Thyroid gland (tissue), 4 donors: ENCODE results near the gene NQO2. TPM values are rescaled to one million over a fixed set of nuclear protein-coding genes. Genes with fewer than 3 reads are reported as not detected.

ENCODE experiments used
- DNase-seq, 2 donors: peaks; one replicate each; pipeline ENCODE4 v3.0.0-alpha.2; 2019
- H3K27ac ChIP-seq, 3 donors: fragments of 200-600 bp; sonication (generic); 1 replicate in 2 of 3; 2 replicates in 1 of 3; pipeline ENCODE4 v1.5.1; 2016 to 2019; ENCODE audit warnings: mild to moderate bottlenecking in 1 of 3, moderate library complexity in 1 of 3
- H3K27me3 ChIP-seq: fragments of 200-600 bp; sonication (generic); one replicate; pipeline ENCODE4 v1.5.1; 2019
- H3K36me3 ChIP-seq, 2 donors: fragments of 200-600 bp; sonication (generic); one replicate each; pipeline ENCODE4 v1.5.1; 2016 to 2019
- H3K4me1 ChIP-seq, 2 donors: fragments of 200-600 bp; sonication (generic); one replicate each; pipeline ENCODE4 v1.5.1; 2017 to 2019
- H3K4me3 ChIP-seq, 3 donors: fragments of 200-600 bp; sonication (generic); replicated peaks in 1 of 3; 1 replicate in 2 of 3; 2 replicates in 1 of 3; pipeline ENCODE4 v1.5.1; 2016; ENCODE audit warnings: mild to moderate bottlenecking in 1 of 3
- H3K9me3 ChIP-seq: fragments of 200-600 bp; sonication (generic); one replicate; pipeline ENCODE4 v1.5.1; 2017
- POLR2A ChIP-seq, 2 donors: fragments of 450-650 bp; IDR thresholded peaks; one replicate each; pipeline ENCODE4 v1.6.1; 2017; ENCODE audit warnings: antibody characterized with exemption in 2 of 2, mild to moderate bottlenecking in 2 of 2, moderate library complexity in 1 of 2
- WGBS, 2 donors: methylation state at CpG; one replicate each; pipeline ENCODE4 v1.1.5; 2017; 5-methylcytosine and 5-hydroxymethylcytosine counted together
- intact Hi-C: fragments of 100-400 bp; cut with DNase I; formaldehyde crosslinking; loops from one replicate; pipeline ENCODE4 v1.15.1; 2023
- total RNA-seq, 4 donors: library from RNA; depleted of rRNA; stranded (reverse); fragments of >200 nt; gene quantifications; one replicate each; pipeline ENCODE4 v1.2.3, GENCODE V29; 2016
- TF ChIP-seq, protein P1 (sequence below), 6 experiments: fragments of 200-600 bp in 3 of 6; fragments of 450-650 bp in 3 of 6; sonication (generic) in 3 of 6; IDR thresholded peaks; one replicate each; pipeline ENCODE4 v1.5.1; 2016 to 2019; ENCODE audit warnings: antibody characterized with exemption in 6 of 6, mild to moderate bottlenecking in 2 of 6, inconsistent platforms in 1 of 6, moderate library complexity in 1 of 6

NQO2 gene
- total RNA-seq, 4 donors from 2014 or later = 20.7 to 43.0 (median 36.3) TPM

DNA sequence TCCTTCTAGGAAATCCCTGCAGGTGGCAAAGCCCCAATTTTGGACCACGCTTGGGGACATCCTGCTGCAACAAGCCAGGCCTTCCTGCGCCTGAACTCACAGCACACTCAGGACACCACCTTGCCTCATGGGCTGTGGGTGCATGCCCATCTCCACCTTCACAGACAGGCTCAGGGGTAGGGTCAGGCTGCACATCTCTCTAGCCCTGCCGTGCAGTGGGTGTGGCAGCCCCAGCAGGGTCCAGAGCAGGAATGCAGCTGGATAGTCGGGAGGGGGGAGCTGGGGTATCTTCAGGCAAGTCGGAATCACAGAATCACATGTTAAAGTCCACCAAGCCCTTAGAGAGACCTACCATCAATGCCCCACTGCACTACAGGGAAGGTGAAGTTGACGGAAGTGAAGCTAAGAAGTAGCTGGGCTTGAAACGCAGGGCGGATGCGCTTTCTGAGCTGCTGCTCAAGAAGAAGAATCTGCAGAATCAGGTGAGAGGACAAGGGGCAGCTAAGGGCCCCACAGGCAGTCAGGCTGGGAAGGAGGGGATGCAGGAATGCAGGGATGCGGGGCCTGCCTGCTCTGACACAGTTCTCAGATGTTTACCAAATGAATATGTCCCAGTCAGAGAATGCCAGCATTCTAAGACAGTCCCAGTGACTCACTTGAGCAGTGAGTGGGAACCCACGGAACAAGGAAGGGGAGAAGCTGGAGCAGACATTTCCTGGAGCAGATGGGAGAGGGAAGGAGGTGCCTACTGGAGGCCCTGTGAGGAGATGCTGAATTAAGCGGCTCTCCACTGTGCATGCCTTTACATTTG is 39.6 kb upstream of the NQO2 start:
- H3K4me3 ChIP-seq = no peak overlapping the region
- no peaks in the 10 kb centered on the region for H3K36me3 ChIP-seq
- TF ChIP-seq, protein P1, sequence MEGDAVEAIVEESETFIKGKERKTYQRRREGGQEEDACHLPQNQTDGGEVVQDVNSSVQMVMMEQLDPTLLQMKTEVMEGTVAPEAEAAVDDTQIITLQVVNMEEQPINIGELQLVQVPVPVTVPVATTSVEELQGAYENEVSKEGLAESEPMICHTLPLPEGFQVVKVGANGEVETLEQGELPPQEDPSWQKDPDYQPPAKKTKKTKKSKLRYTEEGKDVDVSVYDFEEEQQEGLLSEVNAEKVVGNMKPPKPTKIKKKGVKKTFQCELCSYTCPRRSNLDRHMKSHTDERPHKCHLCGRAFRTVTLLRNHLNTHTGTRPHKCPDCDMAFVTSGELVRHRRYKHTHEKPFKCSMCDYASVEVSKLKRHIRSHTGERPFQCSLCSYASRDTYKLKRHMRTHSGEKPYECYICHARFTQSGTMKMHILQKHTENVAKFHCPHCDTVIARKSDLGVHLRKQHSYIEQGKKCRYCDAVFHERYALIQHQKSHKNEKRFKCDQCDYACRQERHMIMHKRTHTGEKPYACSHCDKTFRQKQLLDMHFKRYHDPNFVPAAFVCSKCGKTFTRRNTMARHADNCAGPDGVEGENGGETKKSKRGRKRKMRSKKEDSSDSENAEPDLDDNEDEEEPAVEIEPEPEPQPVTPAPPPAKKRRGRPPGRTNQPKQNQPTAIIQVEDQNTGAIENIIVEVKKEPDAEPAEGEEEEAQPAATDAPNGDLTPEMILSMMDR (IDR thresholded peaks at IDR 0.05) = no peak
- no peak for TF ChIP-seq POLR2A (IDR thresholded peaks at IDR 0.05)
- H3K4me1 ChIP-seq = peaks cover 20 to 57% of the 10 kb centered on the region in 2 donors
- H3K9me3 ChIP-seq = no peaks in the 10 kb centered on the region
- 78 to 85% methylated on average over 12 of the region's 12 CpGs for WGBS, 2 donors
- no peak for DNase-seq
- H3K27me3 ChIP-seq = no peaks in the 10 kb centered on the region
- no peak overlapping the region for H3K27ac ChIP-seq
- intact Hi-C loops = no loop called here

DNA sequence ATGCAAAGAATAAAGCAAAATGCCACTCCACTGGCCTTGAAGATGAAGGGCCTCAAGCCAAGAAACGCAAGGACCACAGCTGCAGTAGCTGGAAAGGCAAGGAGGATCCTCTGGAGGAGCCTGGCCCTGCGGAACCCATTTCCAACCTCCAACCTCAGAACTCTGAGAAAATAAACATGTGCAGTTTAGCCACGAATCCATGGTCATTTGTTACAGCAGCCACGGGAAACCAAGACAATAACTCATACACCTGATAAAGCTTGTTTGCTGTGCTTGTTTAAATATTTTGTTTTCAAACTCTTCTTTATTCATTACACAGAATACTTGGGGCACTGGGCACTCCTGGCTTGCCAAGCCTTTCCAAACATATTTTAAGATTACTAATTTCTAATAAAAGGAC is 38.8 kb upstream of the NQO2 start:
- DNase-seq = no peak
- peaks cover 20 to 57% of the 10 kb centered on the region in 2 donors for H3K4me1 ChIP-seq
- H3K27me3 ChIP-seq = no peaks in the 10 kb centered on the region
- H3K27ac ChIP-seq = peak overlapping the region in 1 of 3 donors; percentile 37
- intact Hi-C loops = no loop called here
- WGBS, 2 donors = 60 to 75% methylated on average over 4 of the region's 4 CpGs
- TF ChIP-seq, protein P1 (IDR thresholded peaks at IDR 0.05) = no peak
- no peak for TF ChIP-seq POLR2A (IDR thresholded peaks at IDR 0.05)
- H3K36me3 ChIP-seq = no peaks in the 10 kb centered on the region
- no peak overlapping the region for H3K4me3 ChIP-seq
- H3K9me3 ChIP-seq = no peaks in the 10 kb centered on the region

DNA sequence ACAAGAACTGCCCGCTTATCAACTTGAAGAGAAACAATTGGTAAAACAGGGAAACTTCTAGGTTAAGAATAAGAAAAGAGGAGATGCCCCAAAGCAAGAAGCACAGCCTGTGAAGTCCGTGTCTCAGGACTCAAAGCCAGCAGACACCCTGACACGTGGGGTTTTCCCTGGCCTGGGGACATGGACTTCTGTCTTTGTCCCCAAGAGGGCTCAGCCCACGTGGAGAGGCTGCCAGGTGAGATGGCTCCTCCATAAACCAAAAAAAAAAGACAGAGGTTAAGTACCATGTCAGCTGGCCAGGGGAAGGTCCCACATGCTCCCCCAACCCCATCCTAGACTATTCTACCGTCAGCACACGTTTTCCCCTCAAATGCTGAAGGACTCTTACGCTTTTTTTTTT is 38.2 kb upstream of the NQO2 start:
- WGBS, 2 donors = 83 to 84% methylated on average over 7 of the region's 7 CpGs

DNA sequence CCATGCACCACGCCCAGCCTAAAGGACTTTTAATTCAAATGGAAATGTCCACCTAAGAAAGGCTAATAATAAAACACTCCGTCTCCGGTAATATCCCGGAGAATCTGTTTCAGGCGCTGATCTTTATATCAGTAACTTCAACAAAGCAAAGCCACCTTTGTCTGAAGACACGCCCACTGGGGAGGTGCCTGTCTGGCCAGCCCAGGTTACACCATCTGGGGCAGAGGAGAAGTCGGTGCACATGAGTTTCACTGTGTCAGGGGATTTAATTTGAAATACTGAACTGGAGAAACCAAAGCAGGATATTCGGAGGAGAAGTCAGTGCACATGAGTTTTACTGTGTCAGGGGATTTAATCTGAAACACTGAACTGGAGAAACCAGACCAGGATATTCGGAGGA is 37.7 kb upstream of the NQO2 start:
- DNase-seq = no peak
- Histone ChIP-seq H3K36me3 (no peaks in the 10 kb centered on the region), H3K27ac (no peak overlapping the region), H3K4me3 (no peak overlapping the region), H3K9me3 (no peaks in the 10 kb centered on the region), H3K27me3 (no peaks in the 10 kb centered on the region), H3K4me1 (peaks cover 20 to 56% of the 10 kb centered on the region in 2 donors)
- 87 to 89% methylated on average over 9 of the region's 9 CpGs for WGBS, 2 donors
- TF ChIP-seq, protein P1 (IDR thresholded peaks at IDR 0.05) = no peak
- intact Hi-C loops = no loop called here

More for the DNA sequence above, 38.2 kb upstream of the NQO2 start:
- Histone ChIP-seq H3K36me3 (no peaks in the 10 kb centered on the region), H3K27ac (peak overlapping the region in 1 of 3 donors; percentile 37), H3K9me3 (no peaks in the 10 kb centered on the region), H3K4me3 (no peak overlapping the region), H3K4me1 (peaks cover 20 to 60% of the 10 kb centered on the region in 2 donors), H3K27me3 (no peaks in the 10 kb centered on the region)
- intact Hi-C loops = no loop called here
- TF ChIP-seq, protein P1 (IDR thresholded peaks at IDR 0.05) = no peak
- no peak for DNase-seq

DNA sequence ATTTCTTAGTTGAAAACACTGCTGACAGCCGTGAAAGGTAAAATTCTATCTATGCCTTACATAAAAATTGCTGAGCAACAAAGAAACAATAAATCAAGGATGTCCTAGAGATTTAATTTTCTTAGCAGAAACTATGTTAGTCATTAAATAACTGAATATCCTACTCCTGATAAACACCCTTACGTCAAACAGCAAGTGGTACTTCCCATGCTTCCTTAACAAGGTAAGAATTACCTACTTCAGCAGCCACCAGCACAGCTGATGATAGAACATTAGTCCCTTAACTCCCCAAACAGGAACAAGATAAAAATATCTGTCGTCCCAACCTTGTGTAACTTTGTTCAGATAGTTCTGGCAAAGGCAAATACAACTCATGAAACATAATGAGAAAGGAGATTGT is 37.1 kb upstream of the NQO2 start:
- WGBS, 2 donors = 78 to 87% methylated on average over 3 of the region's 3 CpGs
- Histone ChIP-seq H3K9me3 (no peaks in the 10 kb centered on the region), H3K36me3 (no peaks in the 10 kb centered on the region), H3K4me1 (peaks cover 20 to 50% of the 10 kb centered on the region in 2 donors), H3K4me3 (no peak overlapping the region), H3K27ac (no peak overlapping the region), H3K27me3 (no peaks in the 10 kb centered on the region)
- no peak for TF ChIP-seq POLR2A (IDR thresholded peaks at IDR 0.05)
- TF ChIP-seq, protein P1 (IDR thresholded peaks at IDR 0.05) = no peak
- DNase-seq = no peak
- intact Hi-C loops = no loop called here
